CD4-positive, CD25-positive, alpha-beta regulatory T cell (primary cell): ENCODE measurements around the gene NPEPL1. TPM values are rescaled to one million over a fixed set of nuclear protein-coding genes. Genes with fewer than 3 reads are reported as not detected.

Source experiments
- ATAC-seq, 2 donors: fragments of 150-1000 bp; cut with Tn5 transposase; one replicate each; pipeline ENCODE4 v1.10.0; 2021; ENCODE audit warnings: low read depth in 2 of 2, moderate number of reproducible peaks in 2 of 2, moderate library complexity in 1 of 2
- DNase-seq, 3 donors: peaks; one replicate each; pipeline versions ENCODE4 v3.0.0 to v3.0.0-alpha.2; 2012 to 2022; ENCODE audit warnings: mixed read lengths in 1 of 3
- H3K27ac ChIP-seq: one replicate; pipeline ENCODE4 v1.7.0; 2013; ENCODE audit warnings: mild to moderate bottlenecking, low read length; ENCODE audit not compliant: insufficient read depth, poor library complexity, severe bottlenecking
- H3K27me3 ChIP-seq: one replicate; pipeline ENCODE4 v1.7.0; 2013; ENCODE audit warnings: low read length; ENCODE audit not compliant: control insufficient read depth, insufficient read depth
- H3K36me3 ChIP-seq: one replicate; pipeline ENCODE4 v1.7.0; 2013; ENCODE audit warnings: mild to moderate bottlenecking, low read length, moderate library complexity; ENCODE audit not compliant: control insufficient read depth, insufficient read depth
- H3K4me1 ChIP-seq: 2 replicates; pipeline ENCODE4 v1.7.0; 2013; ENCODE audit warnings: mild to moderate bottlenecking, low read length; ENCODE audit not compliant: insufficient read depth, control insufficient read depth, poor library complexity, severe bottlenecking
- H3K4me3 ChIP-seq: one replicate; pipeline ENCODE4 v1.7.0; 2013; ENCODE audit warnings: low read depth, mild to moderate bottlenecking, low read length, moderate library complexity
- H3K9me3 ChIP-seq, 2 experiments: 1 replicate in 1 of 2; 2 replicates in 1 of 2; pipeline ENCODE4 v1.7.0; 2013; ENCODE audit warnings: low read length in 2 of 2, mild to moderate bottlenecking in 1 of 2, moderate library complexity in 1 of 2; ENCODE audit not compliant: control insufficient read depth in 2 of 2
- H3K27ac Mint-ChIP-seq, 3 donors: one replicate each; pipeline ENCODE4 v1.8.0; 2020 to 2022; ENCODE audit warnings: mild to moderate bottlenecking in 3 of 3, mixed read lengths in 3 of 3, moderate library complexity in 2 of 3
- H3K27me3 Mint-ChIP-seq: one replicate; pipeline ENCODE4 v1.8.0; 2022; ENCODE audit warnings: mild to moderate bottlenecking, mixed read lengths
- H3K36me3 Mint-ChIP-seq: one replicate; pipeline ENCODE4 v1.8.0; 2020; ENCODE audit warnings: mixed read lengths
- H3K4me1 Mint-ChIP-seq, 4 donors: one replicate each; pipeline ENCODE4 v1.8.0; 2020 to 2022; ENCODE audit warnings: mixed read lengths in 4 of 4, mild to moderate bottlenecking in 1 of 4
- H3K4me3 Mint-ChIP-seq, 4 donors: one replicate each; pipeline ENCODE4 v1.8.0; 2020 to 2022; ENCODE audit warnings: mild to moderate bottlenecking in 4 of 4, mixed read lengths in 4 of 4, moderate library complexity in 3 of 4
- H3K9me3 Mint-ChIP-seq, 7 donors: one replicate each; pipeline ENCODE4 v1.8.0; 2020 to 2022; ENCODE audit warnings: mixed read lengths in 7 of 7, mild to moderate bottlenecking in 3 of 7, moderate library complexity in 2 of 7
- polyA plus RNA-seq, 4 donors: library from polyadenylated mRNA; unstranded; fragments of 300-500 nt; fragmentation: Illumina TruSeq; gene quantifications; one replicate each; pipeline ENCODE4 v1.2.3, GENCODE V29; 2021
- total RNA-seq: library from RNA; stranded (reverse); gene quantifications from one replicate; pipeline ENCODE4 v1.2.3, GENCODE V29; 2022

NPEPL1 gene
- total and polyA plus RNA-seq, 5 donors from 2014 or later = 7.7 to 62.2 (median 8.3) TPM

DNA sequence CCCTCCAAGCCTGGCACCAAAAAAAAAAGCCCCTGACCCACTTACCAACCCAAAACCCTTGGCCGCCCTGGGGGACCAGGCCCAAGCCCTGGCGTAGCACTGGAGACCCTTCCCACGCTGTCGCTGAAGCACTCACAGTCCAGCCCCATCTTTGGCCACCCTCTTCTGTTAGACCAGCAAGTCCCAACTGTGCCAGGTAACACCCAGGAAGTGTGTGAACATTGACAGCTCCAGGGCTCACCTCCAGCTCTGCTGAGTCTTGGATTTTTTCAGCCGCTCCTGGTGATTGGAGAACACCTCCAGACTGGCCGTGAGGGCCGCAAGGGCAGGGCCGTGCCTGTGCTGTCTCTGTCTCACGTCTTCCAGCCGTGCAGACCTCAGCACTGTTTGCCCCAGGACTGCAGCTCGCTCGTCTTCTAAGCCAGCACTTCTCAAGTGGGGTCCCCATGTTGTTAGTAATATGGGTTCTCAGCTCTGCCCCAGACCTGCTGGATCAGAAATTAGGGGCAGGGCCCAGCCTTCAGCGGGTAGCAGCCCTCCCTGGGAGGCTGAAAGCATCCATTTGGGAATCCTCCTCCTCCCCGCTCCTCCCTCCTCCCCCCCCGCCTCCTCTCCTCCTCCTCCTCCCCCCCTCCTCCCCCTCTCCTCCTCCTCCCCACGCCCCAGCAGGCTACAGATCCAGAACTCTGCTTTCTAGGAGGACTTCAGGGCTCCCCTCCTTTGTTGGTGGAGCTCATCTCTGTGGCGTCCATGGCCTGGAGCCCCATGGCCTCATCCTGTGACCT, 18.1 kb downstream of the NPEPL1 start:
- Histone ChIP-seq H3K27ac (no peak overlapping the region), H3K4me3 (no peak overlapping the region)
- ATAC-seq = no peak

DNA sequence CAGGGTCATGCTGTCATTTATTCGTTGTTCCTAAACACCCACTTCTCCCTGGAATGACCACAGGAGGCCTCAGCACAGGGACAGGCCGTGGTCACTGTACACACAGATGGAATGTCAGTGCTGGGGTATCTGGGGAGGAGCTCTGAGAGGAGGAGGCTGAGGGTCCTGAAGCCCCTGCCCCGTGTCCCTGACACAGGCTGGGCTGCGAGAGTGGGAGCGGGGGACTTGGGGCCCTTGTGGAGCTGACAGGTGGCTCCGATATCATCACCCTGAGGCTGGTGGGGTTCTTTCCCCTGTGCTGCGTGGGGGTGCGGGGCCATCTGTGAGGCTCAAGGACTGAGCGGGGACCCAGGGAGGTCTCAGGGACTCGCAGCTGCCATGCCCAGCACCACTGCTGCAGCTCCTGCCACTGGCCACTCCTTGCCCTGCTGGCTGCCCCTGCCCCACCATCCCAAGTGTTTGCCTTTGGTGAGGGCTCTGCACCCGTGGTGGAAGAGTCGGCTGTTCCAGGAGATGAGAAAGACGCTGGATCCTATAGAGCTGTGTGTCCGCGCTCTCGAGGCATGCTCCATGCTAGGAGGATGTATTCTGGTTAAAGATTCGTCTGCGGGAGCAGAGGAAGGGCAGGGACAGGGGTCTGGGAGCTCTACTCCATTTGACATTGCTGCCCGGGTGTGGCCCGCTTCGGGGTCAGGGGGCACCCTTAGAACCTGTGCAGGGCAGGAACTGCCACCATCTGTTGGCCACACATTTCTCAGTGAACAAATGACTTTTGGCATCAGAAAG, 18.9 kb downstream of the NPEPL1 start:
- H3K27ac ChIP-seq = no peak overlapping the region
- H3K27me3 ChIP-seq = no peaks in the 10 kb centered on the region
- H3K9me3 ChIP-seq = no peaks in the 10 kb centered on the region
- H3K4me3 ChIP-seq = no peak overlapping the region
- H3K36me3 ChIP-seq = no peaks in the 10 kb centered on the region
- no peaks in the 10 kb centered on the region for H3K4me1 ChIP-seq
- Mint-ChIP-seq H3K36me3 (peaks cover 6% of the 10 kb centered on the region), H3K27me3 (no peaks in the 10 kb centered on the region), H3K27ac (no peak overlapping the region), H3K4me3 (no peak overlapping the region), H3K9me3 (no peaks in the 10 kb centered on the region), H3K4me1 (no peaks in the 10 kb centered on the region)
- no peak for ATAC-seq
- DNase-seq = no peak

More for the DNA sequence above, 18.1 kb downstream of the NPEPL1 start:
- no peak overlapping the region for H3K4me3 Mint-ChIP-seq
- H3K4me1 Mint-ChIP-seq = no peaks in the 10 kb centered on the region
- H3K9me3 ChIP-seq = no peaks in the 10 kb centered on the region
- H3K36me3 ChIP-seq = no peaks in the 10 kb centered on the region
- H3K9me3 Mint-ChIP-seq = no peaks in the 10 kb centered on the region
- no peaks in the 10 kb centered on the region for H3K27me3 Mint-ChIP-seq
- peaks cover 6% of the 10 kb centered on the region for H3K36me3 Mint-ChIP-seq
- no peaks in the 10 kb centered on the region for H3K27me3 ChIP-seq
- no peak overlapping the region for H3K27ac Mint-ChIP-seq
- no peaks in the 10 kb centered on the region for H3K4me1 ChIP-seq
- DNase-seq = no peak

DNA sequence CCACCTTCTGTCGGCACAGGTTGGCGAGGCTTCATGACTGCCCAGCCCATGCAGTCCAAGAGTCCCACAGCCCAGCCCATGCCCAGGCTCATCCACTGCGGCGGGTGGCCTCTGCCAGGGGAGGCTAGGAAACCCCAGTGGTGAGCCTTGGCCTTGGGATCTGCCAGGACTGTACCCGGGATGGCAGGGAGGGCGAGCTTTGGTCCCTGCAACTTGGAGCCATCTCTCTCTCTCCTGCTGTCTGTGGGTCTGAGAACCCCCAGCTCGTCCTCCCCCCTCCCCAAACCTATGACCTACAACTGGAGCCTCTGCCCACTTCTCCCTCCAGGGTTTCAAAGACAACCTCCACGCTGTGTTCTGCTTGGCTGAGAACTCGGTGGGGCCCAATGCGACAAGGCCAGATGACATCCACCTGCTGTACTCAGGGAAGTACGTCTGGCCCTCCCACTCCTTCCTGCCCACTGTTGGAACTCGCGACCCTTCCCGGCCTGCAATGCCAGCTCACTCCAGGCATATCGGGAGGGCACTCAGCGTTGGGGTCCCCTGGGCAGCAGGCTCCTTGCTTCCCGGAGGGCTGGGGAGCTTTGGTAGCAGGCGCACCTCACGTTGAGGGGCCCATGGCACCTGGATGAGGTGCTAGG, 19.7 kb downstream of the NPEPL1 start:
- ATAC-seq (no peak), DNase-seq (no peak)
- no peak overlapping the region for H3K27ac ChIP-seq
- Mint-ChIP-seq H3K36me3 (peaks cover 6% of the 10 kb centered on the region), H3K9me3 (no peaks in the 10 kb centered on the region), H3K4me3 (no peak overlapping the region), H3K27me3 (no peaks in the 10 kb centered on the region), H3K27ac (no peak overlapping the region), H3K4me1 (no peaks in the 10 kb centered on the region)
- no peak overlapping the region for H3K4me3 ChIP-seq
- no peaks in the 10 kb centered on the region for H3K4me1 ChIP-seq
- no peaks in the 10 kb centered on the region for H3K36me3 ChIP-seq
- no peaks in the 10 kb centered on the region for H3K9me3 ChIP-seq
- no peaks in the 10 kb centered on the region for H3K27me3 ChIP-seq

DNA sequence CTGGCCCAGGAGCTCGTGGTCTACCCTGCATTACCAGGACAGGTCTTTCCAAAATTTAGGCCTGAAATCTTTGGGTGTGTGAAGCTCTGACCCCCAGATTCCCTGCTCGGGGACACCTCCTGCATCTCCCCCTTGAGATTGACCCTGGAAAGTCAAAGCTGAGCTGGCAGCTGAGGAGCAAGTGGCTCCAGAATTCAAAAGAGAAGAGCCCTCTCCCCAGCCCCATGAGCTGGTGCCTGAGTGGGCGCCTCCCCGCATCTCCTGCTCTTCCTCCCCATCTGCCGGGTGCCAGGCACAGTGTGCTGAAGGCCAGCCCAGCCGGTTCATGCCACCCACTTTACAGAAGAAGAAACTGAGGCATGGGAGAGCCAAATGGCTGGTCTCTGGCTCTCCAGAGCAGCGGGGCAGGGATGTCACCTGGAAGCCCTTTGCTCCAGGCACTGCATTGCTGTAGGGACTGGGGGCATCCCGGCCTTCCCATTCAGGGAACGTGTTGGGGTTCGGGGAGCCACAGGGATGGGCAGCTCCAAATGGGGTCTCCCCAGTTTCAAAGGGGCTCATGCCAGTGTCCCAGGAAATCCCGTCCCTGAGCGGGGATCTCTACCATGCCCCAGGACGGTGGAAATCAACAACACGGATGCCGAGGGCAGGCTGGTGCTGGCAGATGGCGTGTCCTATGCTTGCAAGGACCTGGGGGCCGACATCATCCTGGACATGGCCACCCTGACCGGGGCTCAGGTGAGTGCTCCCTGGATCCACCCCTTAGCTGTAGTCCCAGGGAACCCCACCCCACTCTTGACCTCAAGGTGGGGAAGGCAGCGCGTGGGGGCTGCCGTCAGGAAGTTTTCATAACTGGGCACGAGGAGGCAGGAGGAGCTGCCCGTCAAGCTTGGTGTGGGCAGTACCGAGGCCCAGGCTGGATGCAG, 20.5 kb downstream of the NPEPL1 start:
- Mint-ChIP-seq H3K4me1 (no peaks in the 10 kb centered on the region), H3K36me3 (peaks cover 6% of the 10 kb centered on the region), H3K27ac (no peak overlapping the region), H3K27me3 (no peaks in the 10 kb centered on the region), H3K4me3 (no peak overlapping the region), H3K9me3 (no peaks in the 10 kb centered on the region)
- no peak overlapping the region for H3K4me3 ChIP-seq
- H3K36me3 ChIP-seq = no peaks in the 10 kb centered on the region
- DNase-seq (no peak), ATAC-seq (no peak)
- no peaks in the 10 kb centered on the region for H3K4me1 ChIP-seq
- no peaks in the 10 kb centered on the region for H3K27me3 ChIP-seq
- no peak overlapping the region for H3K27ac ChIP-seq
- no peaks in the 10 kb centered on the region for H3K9me3 ChIP-seq

DNA sequence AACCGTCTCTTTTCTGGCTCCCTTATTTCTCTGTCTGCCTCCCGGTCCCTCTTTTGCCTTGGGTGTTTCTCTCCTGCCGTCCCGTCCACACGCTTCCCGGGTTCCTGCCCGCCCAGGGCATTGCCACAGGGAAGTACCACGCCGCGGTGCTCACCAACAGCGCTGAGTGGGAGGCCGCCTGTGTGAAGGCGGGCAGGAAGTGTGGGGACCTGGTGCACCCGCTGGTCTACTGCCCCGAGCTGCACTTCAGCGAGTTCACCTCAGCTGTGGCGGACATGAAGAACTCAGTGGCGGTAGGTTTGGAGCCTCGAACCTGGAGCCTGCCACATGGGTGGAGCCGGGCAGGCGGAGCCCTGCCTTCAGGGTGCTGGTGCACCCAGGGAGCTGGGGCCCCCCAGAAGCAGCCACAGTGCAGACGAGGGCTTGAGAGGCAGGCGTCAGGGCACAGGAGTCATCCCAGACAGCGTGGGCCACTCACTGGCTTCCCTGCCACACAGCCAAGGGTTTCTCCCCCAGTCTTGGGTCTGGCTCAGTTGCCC, 21.3 kb downstream of the NPEPL1 start:
- Histone ChIP-seq H3K36me3 (no peaks in the 10 kb centered on the region), H3K9me3 (no peaks in the 10 kb centered on the region), H3K27ac (no peak overlapping the region), H3K27me3 (no peaks in the 10 kb centered on the region), H3K4me3 (no peak overlapping the region), H3K4me1 (no peaks in the 10 kb centered on the region)
- no peak overlapping the region for H3K27ac Mint-ChIP-seq
- no peaks in the 10 kb centered on the region for H3K27me3 Mint-ChIP-seq
- H3K9me3 Mint-ChIP-seq = no peaks in the 10 kb centered on the region
- no peak overlapping the region for H3K4me3 Mint-ChIP-seq
- no peaks in the 10 kb centered on the region for H3K4me1 Mint-ChIP-seq
- H3K36me3 Mint-ChIP-seq = peaks cover 4% of the 10 kb centered on the region
- ATAC-seq (no peak), DNase-seq (no peak)

DNA sequence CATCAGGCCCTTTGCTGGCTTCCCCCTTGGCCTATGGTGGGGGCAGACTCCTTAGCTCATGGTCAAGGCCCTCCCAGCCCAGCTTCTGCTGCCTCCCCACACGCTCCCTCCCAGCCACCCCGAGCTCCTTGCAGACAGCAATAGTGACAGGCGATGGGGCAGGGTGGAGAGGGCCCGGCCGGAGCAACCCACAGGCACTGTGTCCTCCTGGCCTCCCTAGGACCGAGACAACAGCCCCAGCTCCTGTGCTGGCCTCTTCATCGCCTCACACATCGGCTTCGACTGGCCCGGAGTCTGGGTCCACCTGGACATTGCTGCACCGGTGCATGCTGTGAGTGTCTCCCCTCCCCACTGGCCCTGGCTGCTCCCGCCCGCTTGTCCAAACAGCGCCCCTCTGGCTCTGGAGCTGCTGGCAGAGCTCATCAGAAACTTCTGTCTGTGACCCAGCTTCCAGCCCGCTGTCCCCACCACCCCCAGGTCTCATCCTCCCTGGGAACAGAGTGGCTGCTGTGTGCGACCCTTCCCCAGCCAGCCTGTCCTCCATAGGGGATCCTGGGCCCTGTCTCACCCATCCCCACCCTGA, 21.8 kb downstream of the NPEPL1 start:
- Mint-ChIP-seq H3K27ac (no peak overlapping the region), H3K27me3 (peaks cover 2% of the 10 kb centered on the region), H3K4me3 (no peak overlapping the region), H3K36me3 (no peaks in the 10 kb centered on the region), H3K9me3 (no peaks in the 10 kb centered on the region), H3K4me1 (no peaks in the 10 kb centered on the region)
- no peak for DNase-seq
- Histone ChIP-seq H3K36me3 (no peaks in the 10 kb centered on the region), H3K9me3 (no peaks in the 10 kb centered on the region), H3K4me1 (no peaks in the 10 kb centered on the region), H3K4me3 (no peak overlapping the region), H3K27ac (no peak overlapping the region), H3K27me3 (no peaks in the 10 kb centered on the region)
- no peak for ATAC-seq

DNA sequence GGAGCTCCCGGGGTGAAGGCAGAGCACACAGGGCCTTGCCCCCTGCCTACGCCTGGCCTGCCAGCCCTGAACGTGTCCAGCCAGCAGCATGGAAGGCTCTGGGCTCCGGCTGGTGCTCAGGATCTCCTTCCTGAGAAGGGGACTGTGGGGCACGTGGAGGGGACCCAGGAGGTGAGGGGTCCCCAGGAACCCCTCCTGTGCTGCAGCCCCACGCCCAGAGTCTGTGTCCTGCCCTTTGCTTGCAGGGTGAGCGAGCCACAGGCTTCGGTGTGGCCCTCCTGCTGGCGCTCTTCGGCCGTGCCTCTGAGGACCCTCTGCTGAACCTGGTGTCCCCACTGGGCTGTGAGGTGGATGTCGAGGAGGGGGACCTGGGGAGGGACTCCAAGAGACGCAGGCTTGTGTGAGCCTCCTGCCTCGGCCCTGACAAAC, 22.3 kb downstream of the NPEPL1 start:
- H3K27ac ChIP-seq = no peak overlapping the region
- H3K4me1 ChIP-seq = no peaks in the 10 kb centered on the region
- no peaks in the 10 kb centered on the region for H3K36me3 ChIP-seq
- no peaks in the 10 kb centered on the region for H3K9me3 ChIP-seq
- H3K4me3 ChIP-seq = no peak overlapping the region
- ATAC-seq (no peak), DNase-seq (no peak)
- peaks cover 0 to 2% (median 0%) of the 10 kb centered on the region in 7 donors for H3K9me3 Mint-ChIP-seq
- no peak overlapping the region for H3K4me3 Mint-ChIP-seq
- H3K36me3 Mint-ChIP-seq = no peaks in the 10 kb centered on the region
- peaks cover 4% of the 10 kb centered on the region for H3K27me3 Mint-ChIP-seq
- H3K4me1 Mint-ChIP-seq = no peaks in the 10 kb centered on the region
- H3K27me3 ChIP-seq = no peaks in the 10 kb centered on the region
- peak overlapping the region in 1 of 3 donors; percentile 36 for H3K27ac Mint-ChIP-seq
